Gastrocnemius medialis (tissue), 4 donors: ENCODE results near the gene TLCD4.

Experiments used
- CTCF ChIP-seq, 5 experiments: fragments of 450-650 bp in 3 of 5; fragments of 200-600 bp in 2 of 5; sonication (generic) in 2 of 5; IDR thresholded peaks in 4 of 5; conservative IDR thresholded peaks in 1 of 5; 1 replicate in 4 of 5; 2 replicates in 1 of 5; pipeline ENCODE4 v1.5.1; 2016 to 2019; ENCODE audit warnings: antibody characterized with exemption in 5 of 5, mild to moderate bottlenecking in 3 of 5, moderate library complexity in 3 of 5
- POLR2A ChIP-seq, 2 donors: fragments of 450-650 bp; IDR thresholded peaks; one replicate each; pipeline ENCODE4 v1.6.1; 2017; ENCODE audit warnings: antibody characterized with exemption in 2 of 2, mild to moderate bottlenecking in 2 of 2, moderate library complexity in 2 of 2

GRCh38 chr1:95067568-95067967, 49.6 kb upstream of the TLCD4 start:
- TF ChIP-seq CTCF (IDR thresholded peaks at IDR 0.05 in 4 of 5, conservative IDR thresholded peaks at IDR 0.05 in 1 of 5), result no peak
- no peak for TF ChIP-seq POLR2A (IDR thresholded peaks at IDR 0.05)
